B cell (primary cell): ENCODE measurements around the gene STPG4. TPM values are rescaled to one million over a fixed set of nuclear protein-coding genes. Genes with fewer than 3 reads are reported as not detected.

ENCODE experiments used
- ATAC-seq: fragments of 200-7000 bp; cut with Tn5 transposase; one replicate; pipeline ENCODE4 v1.10.0; 2021; ENCODE audit warnings: low read depth, mild to moderate bottlenecking, moderate number of reproducible peaks, moderate library complexity
- CTCF ChIA-PET: fragments of 350-600 bp; sonication (Branson Sonifier 250); formaldehyde crosslinking; loops from one replicate; lab custom pipeline; 2021; ENCODE audit warnings: antibody characterized with exemption, inconsistent platforms; lab: Charles Lee
- POLR2A ChIA-PET: fragments of 350-600 bp; sonication (Branson Sonifier 250); formaldehyde crosslinking; loops from one replicate; lab custom pipeline; 2021; ENCODE audit warnings: antibody characterized with exemption; lab: Charles Lee
- DNase-seq: peaks from one replicate; pipeline ENCODE4 v3.0.0; 2013
- H2AFZ ChIP-seq: 2 replicates; pipeline ENCODE4 v1.6.1; 2012; ENCODE audit warnings: mild to moderate bottlenecking, low read depth, low read length; ENCODE audit not compliant: insufficient read depth, poor library complexity, severe bottlenecking
- H3K27ac ChIP-seq, 2 donors: 1 replicate in 1 of 2; 2 replicates in 1 of 2; pipeline ENCODE4 v1.5.1; 2012 to 2013; ENCODE audit warnings: low read length in 2 of 2, mild to moderate bottlenecking in 2 of 2, moderate library complexity in 1 of 2
- H3K27me3 ChIP-seq, 4 experiments: fragments of 200-600 bp in 1 of 4; sonication (generic) in 1 of 4; replicated peaks in 1 of 4; 1 replicate in 2 of 4; 2 replicates in 2 of 4; pipeline versions ENCODE4 v1.6.1 to v1.7.0; 2013 to 2016; ENCODE audit warnings: low read length in 3 of 4, mild to moderate bottlenecking in 2 of 4, mixed read lengths in 1 of 4, moderate library complexity in 1 of 4; ENCODE audit not compliant: insufficient read depth in 4 of 4, control insufficient read depth in 3 of 4; ENCODE audit errors: control extremely low read depth in 1 of 4
- H3K36me3 ChIP-seq, 2 experiments: replicated peaks in 1 of 2; 1 replicate in 1 of 2; 2 replicates in 1 of 2; pipeline versions ENCODE4 v1.6.1 to v1.7.1; 2013; ENCODE audit warnings: low read length in 1 of 2; ENCODE audit not compliant: insufficient read depth in 2 of 2, control insufficient read depth in 1 of 2; ENCODE audit errors: control extremely low read depth in 1 of 2, extremely low read depth in 1 of 2
- H3K4me1 ChIP-seq, 2 donors: fragments of 200-600 bp in 1 of 2; sonication (generic) in 1 of 2; 1 replicate in 1 of 2; 2 replicates in 1 of 2; pipeline versions ENCODE4 v1.5.1 to v1.6.1; 2013 to 2017; ENCODE audit warnings: low read length in 2 of 2; ENCODE audit not compliant: control insufficient read depth in 2 of 2, insufficient read depth in 2 of 2
- H3K4me2 ChIP-seq: replicated peaks from 2 replicates; pipeline ENCODE3; 2012; ENCODE audit warnings: mild to moderate bottlenecking, low read depth, low read length; ENCODE audit not compliant: poor library complexity, severe bottlenecking
- H3K4me3 ChIP-seq, 5 experiments: fragments of 200-600 bp in 1 of 5; sonication (generic) in 1 of 5; 1 replicate in 3 of 5; 2 replicates in 2 of 5; pipeline versions ENCODE4 v1.5.1 to v1.7.0; 2011 to 2016; ENCODE audit warnings: low read length in 4 of 5, mild to moderate bottlenecking in 4 of 5, low read depth in 2 of 5, control low read depth in 1 of 5, moderate library complexity in 1 of 5; ENCODE audit not compliant: insufficient read depth in 1 of 5; ENCODE audit errors: control extremely low read depth in 1 of 5, extremely low read depth in 1 of 5
- H3K79me2 ChIP-seq: fragments of 200-600 bp; sonication (generic); one replicate; pipeline ENCODE4 v1.6.0; 2016; ENCODE audit warnings: low read length; ENCODE audit not compliant: control insufficient read depth, insufficient read depth
- H3K9ac ChIP-seq: fragments of 200-600 bp; sonication (generic); 2 replicates; pipeline ENCODE4 v1.6.1; 2017; ENCODE audit warnings: mild to moderate bottlenecking, low read length, moderate library complexity
- H3K9me3 ChIP-seq, 3 donors: one replicate each; pipeline versions ENCODE4 v1.6.1 to v1.7.1; 2013; ENCODE audit warnings: low read length in 2 of 3; ENCODE audit not compliant: control insufficient read depth in 2 of 3, insufficient read depth in 1 of 3; ENCODE audit errors: control extremely low read depth in 1 of 3
- H4K20me1 ChIP-seq: 2 replicates; pipeline ENCODE4 v1.6.0; 2012; ENCODE audit warnings: mild to moderate bottlenecking, low read length; ENCODE audit not compliant: insufficient read depth, control insufficient read depth, poor library complexity, severe bottlenecking
- H3K27ac Mint-ChIP-seq: one replicate; pipeline ENCODE4 v1.8.0; 2021; ENCODE audit warnings: mixed read lengths
- H3K27me3 Mint-ChIP-seq: one replicate; pipeline ENCODE4 v1.8.0; 2021; ENCODE audit warnings: mixed read lengths
- H3K4me1 Mint-ChIP-seq: one replicate; pipeline ENCODE4 v1.8.0; 2021; ENCODE audit warnings: mixed read lengths
- H3K4me3 Mint-ChIP-seq: one replicate; pipeline ENCODE4 v1.8.0; 2021; ENCODE audit warnings: mixed read lengths
- H3K9me3 Mint-ChIP-seq: one replicate; pipeline ENCODE4 v1.8.0; 2022; ENCODE audit warnings: mixed read lengths; ENCODE audit not compliant: insufficient read depth
- EZH2 ChIP-seq: IDR thresholded peaks from 2 replicates; pipeline ENCODE4 v1.6.1; 2012; ENCODE audit warnings: borderline replicate concordance, low read depth, mild to moderate bottlenecking, moderate library complexity, low read length; ENCODE audit not compliant: insufficient read depth, poor library complexity, severe bottlenecking
- WGBS: methylation state at CpG from one replicate; pipeline ENCODE4 v1.1.5; 2013; ENCODE audit warnings: missing lambda C conversion rate; ENCODE audit not compliant: insufficient coverage; 5-methylcytosine and 5-hydroxymethylcytosine counted together
- intact Hi-C: fragments of 100-400 bp; cut with micrococcal nuclease; formaldehyde crosslinking; loops from one replicate; pipeline ENCODE4 v1.10.0; 2022
- polyA plus RNA-seq: library from polyadenylated mRNA; depleted of rRNA; stranded (reverse); fragments of >200 nt; gene quantifications from 2 replicates; pipeline ENCODE4 v1.2.3, GENCODE V29; 2012
- total RNA-seq, 2 donors: library from RNA; stranded (reverse); fragments of 120-200 nt in 1 of 2; gene quantifications; 1 replicate in 1 of 2; 2 replicates in 1 of 2; pipeline versions ENCODE4 v1.2.3 to v1.2.4, GENCODE V29; 2013 to 2022
- TF ChIP-seq, protein P1 (sequence below): fragments of 200-600 bp; IDR thresholded peaks from one replicate; pipeline ENCODE4 v1.8.0; 2022; ENCODE audit warnings: antibody characterized with exemption, mild to moderate bottlenecking

The STPG4 gene
- total and polyA plus RNA-seq, 2 donors (not counting 1 experiment from before 2014, with no cell fraction given) = 0.31 to 0.79 TPM

DNA sequence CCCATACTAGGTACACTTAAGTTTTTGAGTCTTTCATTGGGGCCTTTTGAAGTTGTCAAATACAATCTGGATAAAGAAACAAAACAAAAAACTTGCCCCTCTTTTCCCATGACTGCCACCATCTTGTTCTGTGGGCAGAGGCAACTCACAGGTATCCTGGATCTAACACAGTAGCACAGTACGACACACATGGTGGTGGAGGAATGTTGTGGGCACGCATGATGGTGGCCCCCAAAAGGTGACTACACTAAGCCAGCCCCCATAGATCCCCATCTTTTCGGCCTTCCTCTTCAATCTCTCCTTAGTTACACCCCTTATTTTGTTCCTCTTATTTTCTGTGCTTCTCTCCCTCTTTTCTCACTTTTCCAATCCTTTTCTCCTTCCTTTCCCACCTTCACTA is 4.5 kb upstream of the STPG4 start:
- H3K4me1 Mint-ChIP-seq = peaks cover 11% of the 10 kb centered on the region
- H3K9ac ChIP-seq = no peak overlapping the region
- WGBS = 100% methylated on average over 3 of the region's 3 CpGs
- ChIA-PET CTCF (no interaction called here), POLR2A (no interaction called here)
- intact Hi-C loops = no loop called here
- H3K4me3 Mint-ChIP-seq = no peak overlapping the region
- H2AFZ ChIP-seq = no peak overlapping the region
- TF ChIP-seq, protein P1, sequence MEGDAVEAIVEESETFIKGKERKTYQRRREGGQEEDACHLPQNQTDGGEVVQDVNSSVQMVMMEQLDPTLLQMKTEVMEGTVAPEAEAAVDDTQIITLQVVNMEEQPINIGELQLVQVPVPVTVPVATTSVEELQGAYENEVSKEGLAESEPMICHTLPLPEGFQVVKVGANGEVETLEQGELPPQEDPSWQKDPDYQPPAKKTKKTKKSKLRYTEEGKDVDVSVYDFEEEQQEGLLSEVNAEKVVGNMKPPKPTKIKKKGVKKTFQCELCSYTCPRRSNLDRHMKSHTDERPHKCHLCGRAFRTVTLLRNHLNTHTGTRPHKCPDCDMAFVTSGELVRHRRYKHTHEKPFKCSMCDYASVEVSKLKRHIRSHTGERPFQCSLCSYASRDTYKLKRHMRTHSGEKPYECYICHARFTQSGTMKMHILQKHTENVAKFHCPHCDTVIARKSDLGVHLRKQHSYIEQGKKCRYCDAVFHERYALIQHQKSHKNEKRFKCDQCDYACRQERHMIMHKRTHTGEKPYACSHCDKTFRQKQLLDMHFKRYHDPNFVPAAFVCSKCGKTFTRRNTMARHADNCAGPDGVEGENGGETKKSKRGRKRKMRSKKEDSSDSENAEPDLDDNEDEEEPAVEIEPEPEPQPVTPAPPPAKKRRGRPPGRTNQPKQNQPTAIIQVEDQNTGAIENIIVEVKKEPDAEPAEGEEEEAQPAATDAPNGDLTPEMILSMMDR = no peak
- no peak for TF ChIP-seq EZH2
- H3K27ac ChIP-seq = no peak overlapping the region
- no peaks in the 10 kb centered on the region for H3K27me3 ChIP-seq
- DNase-seq (no peak), ATAC-seq (no peak)
- H3K4me3 ChIP-seq = no peak overlapping the region
- H3K9me3 ChIP-seq = no peaks in the 10 kb centered on the region
- H3K27ac Mint-ChIP-seq = no peak overlapping the region
- H4K20me1 ChIP-seq = peaks cover 41% of the 10 kb centered on the region
- H3K27me3 Mint-ChIP-seq = no peaks in the 10 kb centered on the region
- no peaks in the 10 kb centered on the region for H3K4me1 ChIP-seq
- no peak overlapping the region for H3K4me2 ChIP-seq
- H3K36me3 ChIP-seq = peaks cover 23 to 56% of the 10 kb centered on the region in 2 experiments
- H3K79me2 ChIP-seq = peaks cover 18% of the 10 kb centered on the region
- no peaks in the 10 kb centered on the region for H3K9me3 Mint-ChIP-seq

DNA sequence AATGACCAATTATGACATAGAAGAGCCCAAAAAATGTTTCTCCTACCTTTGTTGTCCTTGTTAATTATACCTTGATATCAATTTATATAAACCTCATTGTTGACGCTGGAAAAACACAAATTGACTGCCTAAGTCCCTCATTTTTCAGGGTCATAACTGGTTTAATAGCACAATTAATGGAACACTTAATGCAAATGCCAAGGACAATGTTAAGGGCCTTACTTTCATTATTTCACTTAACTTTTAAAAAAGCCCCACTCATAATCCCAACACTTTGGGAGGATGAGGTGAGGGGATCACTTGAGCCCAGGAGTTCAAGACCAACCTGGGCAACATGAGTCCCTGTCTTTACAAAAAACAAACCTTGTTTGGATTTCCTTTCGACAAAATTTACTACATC is 3.5 kb upstream of the STPG4 start:
- H3K4me1 ChIP-seq = no peaks in the 10 kb centered on the region
- H3K9ac ChIP-seq = no peak overlapping the region
- no peaks in the 10 kb centered on the region for H3K27me3 ChIP-seq
- H3K4me3 ChIP-seq = no peak overlapping the region
- Mint-ChIP-seq H3K9me3 (no peaks in the 10 kb centered on the region), H3K4me1 (peaks cover 9% of the 10 kb centered on the region), H3K27ac (no peak overlapping the region), H3K27me3 (no peaks in the 10 kb centered on the region), H3K4me3 (no peak overlapping the region)
- H3K9me3 ChIP-seq = no peaks in the 10 kb centered on the region
- intact Hi-C loops = no loop called here
- CTCF ChIA-PET = no interaction called here
- H4K20me1 ChIP-seq = peaks cover 32% of the 10 kb centered on the region
- DNase-seq = no peak
- H3K27ac ChIP-seq = peak overlapping the region in 1 of 2 donors; percentile 19
- POLR2A ChIA-PET = no interaction called here
- H2AFZ ChIP-seq = no peak overlapping the region
- peaks cover 23 to 52% of the 10 kb centered on the region in 2 experiments for H3K36me3 ChIP-seq
- H3K4me2 ChIP-seq = no peak overlapping the region
- TF ChIP-seq EZH2 = no peak
- TF ChIP-seq, protein P1 = no peak
- no CpG with 5 or more reads among the region's 2 CpGs for WGBS
- no peak for ATAC-seq
- peaks cover 11% of the 10 kb centered on the region for H3K79me2 ChIP-seq
